Measurements from ENCODE around the gene DPH3.

GRCh38 chr3:16222547-16222946 is 42.2 kb downstream of the DPH3 start:
- TF ChIP-seq CTCF (conservative IDR thresholded peaks at IDR 0.05; ENCODE audit: low read depth in 2 of 2) (no peak), EZH2 (IDR thresholded peaks at IDR 0.05; ENCODE audit: low read depth, unreplicated experiment) (no peak), ZNF331 (CRISPR knock-in tag; IDR thresholded peaks at IDR 0.05; ENCODE audit: low read depth) (no peak), ETS1 (IDR thresholded peaks at IDR 0.05) (no peak), POLR2AphosphoS5 (IDR thresholded peaks at IDR 0.05; ENCODE audit: low read depth) (no peak), REST (IDR thresholded peaks at IDR 0.05; ENCODE audit: unreplicated experiment) (no peak), STAT1 (IDR thresholded peaks at IDR 0.05; ENCODE audit: unreplicated experiment) (no peak), JUNB (IDR thresholded peaks at IDR 0.05; ENCODE audit: unreplicated experiment) (no peak), EZH2phosphoT487 (IDR thresholded peaks at IDR 0.05; ENCODE audit: unreplicated experiment) (no peak)
